Kidney epithelial cell (primary cell): Measurements from ENCODE around the gene NRG2. TPM values are rescaled to one million over a fixed set of nuclear protein-coding genes. Genes with fewer than 3 reads are reported as not detected.

Experiments
- DNase-seq: peaks from one replicate; pipeline ENCODE4 v3.0.0-alpha.2; 2010; ENCODE audit warnings: low read depth
- H3K27me3 ChIP-seq: 2 replicates; pipeline ENCODE4 v1.6.0; 2011; ENCODE audit warnings: low read length; ENCODE audit not compliant: control insufficient read depth, insufficient read depth
- H3K36me3 ChIP-seq: 2 replicates; pipeline ENCODE4 v1.5.1; 2011; ENCODE audit warnings: low read length; ENCODE audit not compliant: control insufficient read depth, insufficient read depth
- H3K4me3 ChIP-seq: 2 replicates; pipeline ENCODE4 v1.5.1; 2011; ENCODE audit warnings: low read depth, mild to moderate bottlenecking, control low read depth, low read length
- total RNA-seq: library from RNA; depleted of rRNA; stranded (reverse); fragments of >200 nt; gene quantifications from 2 replicates; pipeline ENCODE4 v1.2.3, GENCODE V29; 2015
- TF ChIP-seq, protein P1 (sequence below): IDR thresholded peaks from 2 replicates; pipeline ENCODE4 v1.5.1; 2011; ENCODE audit warnings: mild to moderate bottlenecking, moderate library complexity, low read length, control low read depth, inconsistent platforms; ENCODE audit not compliant: insufficient read depth, poor library complexity, severe bottlenecking

NRG2 gene
- total RNA-seq, 1 donor from 2014 or later, result not detected

DNA sequence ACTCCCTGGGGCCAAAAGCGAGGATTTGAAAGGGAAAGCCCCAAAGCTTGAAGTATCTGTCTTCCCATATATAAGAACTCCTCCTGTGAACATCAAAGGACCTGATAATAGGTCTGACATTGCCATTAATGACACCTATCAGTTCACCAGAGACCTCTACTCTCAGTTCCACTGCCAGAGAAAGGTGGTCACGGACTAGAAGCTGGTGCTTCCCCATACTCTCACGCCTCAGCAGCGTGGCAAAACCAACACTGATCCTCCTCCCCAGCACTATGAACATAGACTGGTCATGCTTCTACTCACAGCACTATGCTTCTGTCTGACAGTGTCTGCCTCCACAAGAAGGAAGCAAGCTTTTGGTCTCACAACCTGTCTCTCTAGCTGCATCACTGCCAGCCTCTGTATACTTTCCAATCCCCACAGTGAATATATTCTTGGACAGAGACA lies 37.9 kb downstream of the NRG2 start:
- TF ChIP-seq, protein P1, sequence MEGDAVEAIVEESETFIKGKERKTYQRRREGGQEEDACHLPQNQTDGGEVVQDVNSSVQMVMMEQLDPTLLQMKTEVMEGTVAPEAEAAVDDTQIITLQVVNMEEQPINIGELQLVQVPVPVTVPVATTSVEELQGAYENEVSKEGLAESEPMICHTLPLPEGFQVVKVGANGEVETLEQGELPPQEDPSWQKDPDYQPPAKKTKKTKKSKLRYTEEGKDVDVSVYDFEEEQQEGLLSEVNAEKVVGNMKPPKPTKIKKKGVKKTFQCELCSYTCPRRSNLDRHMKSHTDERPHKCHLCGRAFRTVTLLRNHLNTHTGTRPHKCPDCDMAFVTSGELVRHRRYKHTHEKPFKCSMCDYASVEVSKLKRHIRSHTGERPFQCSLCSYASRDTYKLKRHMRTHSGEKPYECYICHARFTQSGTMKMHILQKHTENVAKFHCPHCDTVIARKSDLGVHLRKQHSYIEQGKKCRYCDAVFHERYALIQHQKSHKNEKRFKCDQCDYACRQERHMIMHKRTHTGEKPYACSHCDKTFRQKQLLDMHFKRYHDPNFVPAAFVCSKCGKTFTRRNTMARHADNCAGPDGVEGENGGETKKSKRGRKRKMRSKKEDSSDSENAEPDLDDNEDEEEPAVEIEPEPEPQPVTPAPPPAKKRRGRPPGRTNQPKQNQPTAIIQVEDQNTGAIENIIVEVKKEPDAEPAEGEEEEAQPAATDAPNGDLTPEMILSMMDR, result no peak
- no peak overlapping the region for H3K4me3 ChIP-seq
- H3K27me3 ChIP-seq, result peaks cover 18% of the 10 kb centered on the region
- no peaks in the 10 kb centered on the region for H3K36me3 ChIP-seq
- DNase-seq, result no peak

DNA sequence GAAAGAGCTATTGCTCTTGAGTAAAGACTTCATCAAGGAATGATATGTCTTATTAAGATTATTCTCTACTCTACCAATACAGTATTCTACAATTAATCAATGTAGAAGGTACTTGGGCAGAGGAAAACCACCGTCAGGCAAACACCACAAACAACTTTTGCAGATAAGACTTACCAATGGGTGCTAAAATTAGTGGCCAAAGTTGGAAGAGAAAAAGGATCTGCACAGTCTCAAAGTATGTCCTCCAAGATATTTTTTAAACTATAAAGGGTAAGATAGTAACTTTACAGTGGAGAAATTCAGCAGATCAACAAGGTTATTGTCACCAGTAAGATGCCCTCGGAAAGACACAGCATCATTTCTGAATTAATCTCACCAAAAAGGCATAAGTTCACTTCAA lies 38.9 kb downstream of the NRG2 start:
- no peaks in the 10 kb centered on the region for H3K36me3 ChIP-seq
- TF ChIP-seq, protein P1, result no peak
- no peak overlapping the region for H3K4me3 ChIP-seq
- no peak for DNase-seq
- H3K27me3 ChIP-seq, result peaks cover 18% of the 10 kb centered on the region

GRCh38 chr5:140003519-140003918 lies 39.6 kb downstream of the NRG2 start:
- no peaks in the 10 kb centered on the region for H3K36me3 ChIP-seq
- no peak overlapping the region for H3K4me3 ChIP-seq
- peaks cover 18% of the 10 kb centered on the region for H3K27me3 ChIP-seq
- DNase-seq, result no peak
- TF ChIP-seq, protein P1, result no peak

DNA sequence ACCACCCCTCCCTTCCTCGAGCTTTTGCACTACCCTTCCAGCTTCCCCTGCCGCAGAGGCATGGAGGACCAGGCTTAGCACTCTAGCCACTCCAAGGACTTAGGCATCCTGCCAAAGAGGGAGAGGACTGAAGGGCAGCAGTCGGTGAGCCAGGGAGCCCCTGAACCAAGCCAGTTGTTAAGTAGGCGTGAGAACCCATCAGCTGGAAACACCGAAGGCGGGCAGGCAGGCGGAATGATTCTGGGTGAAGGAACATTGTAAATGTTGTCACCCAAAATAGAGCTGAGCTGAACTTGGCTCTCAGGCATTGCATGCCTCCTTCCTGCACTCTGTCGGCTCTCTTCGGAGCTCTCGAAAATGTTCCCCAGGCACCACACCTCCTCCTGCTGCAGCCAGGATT lies 42.8 kb downstream of the NRG2 start:
- TF ChIP-seq, protein P1, result no peak
- no peaks in the 10 kb centered on the region for H3K36me3 ChIP-seq
- no peak for DNase-seq
- H3K27me3 ChIP-seq, result peaks cover 12% of the 10 kb centered on the region
- no peak overlapping the region for H3K4me3 ChIP-seq

DNA sequence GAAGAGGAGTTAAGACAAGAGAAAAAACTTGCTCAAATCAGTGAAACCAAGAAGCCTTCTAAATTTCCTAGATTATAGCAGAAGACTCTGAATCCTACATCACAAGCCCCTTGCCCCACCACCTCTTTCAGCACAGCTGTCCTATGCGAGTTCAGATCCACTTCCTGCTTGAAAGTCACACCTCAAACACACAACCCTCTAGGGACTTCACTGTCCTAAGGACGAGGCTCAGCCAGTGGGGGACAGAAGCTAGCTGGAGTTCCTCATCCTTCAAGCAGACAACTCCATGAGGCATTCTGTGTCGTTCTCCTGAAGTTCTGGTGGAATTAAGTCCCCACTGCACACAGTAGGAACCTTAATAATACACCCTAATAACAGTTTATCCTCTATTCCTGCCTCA lies 44.3 kb downstream of the NRG2 start:
- TF ChIP-seq, protein P1, result no peak
- no peak for DNase-seq
- H3K27me3 ChIP-seq, result peaks cover 12% of the 10 kb centered on the region
- no peak overlapping the region for H3K4me3 ChIP-seq
- no peaks in the 10 kb centered on the region for H3K36me3 ChIP-seq

- Histone ChIP-seq H3K27me3 (peaks cover 4% of the 10 kb centered on the region), H3K36me3 (no peaks in the 10 kb centered on the region), H3K4me3 (no peak overlapping the region)
- TF ChIP-seq, protein P1, result no peak
- DNase-seq, result no peak
These were observed 45.8 kb downstream of the NRG2 start for GRCh38 chr5:139997276-139997675.
